SIG-M5 treated with dmso at 0.1 percent for 504 hours (cell line): Measurements from ENCODE around the gene LEKR1.

Experiments used
- DNase-seq: peaks from one replicate; lab custom pipeline; 2025; ENCODE audit not compliant: unreplicated experiment; lab: John Stamatoyannopoulos, UW

Gene LEKR1

GRCh38 chr3:157077565-157077991, 251.4 kb downstream of the LEKR1 start:
- no peak for DNase-seq

DNA sequence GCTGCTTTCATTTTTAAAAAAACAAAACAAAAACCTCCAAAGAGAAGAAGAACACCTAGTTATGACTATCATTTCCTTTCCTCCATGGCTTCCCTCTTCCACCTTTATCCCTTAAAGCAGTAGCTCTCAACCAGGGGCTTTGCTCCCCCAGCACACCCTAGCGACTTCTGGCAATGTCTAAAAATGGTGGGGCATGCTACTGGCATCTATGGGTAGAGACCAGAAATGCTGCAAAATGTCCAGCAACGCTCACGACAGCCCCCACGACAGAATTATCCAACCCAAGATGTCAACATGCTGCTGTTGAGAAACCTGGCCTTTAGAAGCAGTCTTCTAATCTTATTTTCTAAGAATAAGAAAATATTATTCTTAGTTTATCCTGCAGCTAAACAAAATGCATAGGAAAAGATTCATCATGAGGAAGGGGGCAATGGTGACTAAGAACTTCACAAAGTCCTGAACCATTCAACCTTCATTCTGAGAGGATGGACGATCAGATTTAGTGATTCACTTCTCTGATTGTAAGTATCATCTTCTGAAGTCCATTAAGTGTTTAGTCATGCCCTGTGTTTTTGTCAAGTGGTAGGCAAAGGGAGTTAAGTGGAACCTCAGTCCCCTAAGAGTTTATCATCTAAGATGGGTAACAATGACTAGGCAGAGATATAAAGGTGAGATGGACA, 252.1 kb downstream of the LEKR1 start:
- no peak for DNase-seq

DNA sequence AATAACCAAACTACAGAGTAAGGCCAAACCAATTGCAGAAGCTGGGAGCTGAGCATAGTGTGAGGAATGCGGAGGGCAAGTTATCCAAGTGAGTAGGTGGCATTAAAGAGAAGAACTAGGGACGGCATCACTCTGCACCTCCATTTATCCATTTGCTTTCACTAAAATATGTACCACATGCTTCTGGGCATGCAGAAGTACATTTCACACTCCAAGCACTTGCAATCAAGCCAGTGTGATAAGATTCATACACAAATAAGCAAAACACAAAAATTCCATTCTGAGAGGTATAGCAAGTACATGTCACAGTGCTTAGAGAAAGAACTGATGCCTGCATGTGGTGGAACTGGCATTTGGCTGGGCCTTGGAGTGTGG, 252.6 kb downstream of the LEKR1 start:
- no peak for DNase-seq

DNA sequence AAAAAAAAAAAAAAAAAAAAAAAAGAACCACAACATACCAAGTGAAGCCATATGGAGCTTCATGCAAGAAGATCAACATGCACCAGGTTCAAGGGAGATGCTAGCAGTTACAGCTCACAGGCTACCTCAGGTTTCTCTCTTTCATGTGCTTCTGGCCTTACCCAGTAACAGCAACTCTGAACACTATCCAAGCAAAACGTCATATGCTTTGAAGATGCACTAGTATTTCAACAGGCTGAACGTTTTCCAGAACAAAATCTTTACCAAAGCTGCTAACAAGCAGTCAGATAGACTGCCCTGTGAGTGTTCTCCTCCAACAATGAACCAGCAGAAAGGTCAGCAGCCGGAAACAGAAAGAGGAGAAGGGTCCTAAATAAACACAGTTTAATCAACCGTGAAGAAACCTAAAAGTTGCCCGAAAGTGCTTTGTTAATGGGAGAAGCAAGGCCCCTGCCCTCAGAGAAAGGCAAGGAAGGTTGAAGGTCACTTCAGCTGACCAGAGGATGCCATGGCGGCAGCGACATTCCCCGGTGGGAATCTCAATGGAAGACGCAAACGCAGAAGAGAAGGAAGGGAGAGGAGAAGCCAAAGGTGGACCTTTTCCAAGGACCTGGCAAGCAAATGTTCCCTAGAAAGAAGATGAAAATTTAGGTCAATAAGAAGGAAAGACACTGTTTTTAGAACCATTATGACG, 253.7 kb downstream of the LEKR1 start:
- DNase-seq: no peak

DNA sequence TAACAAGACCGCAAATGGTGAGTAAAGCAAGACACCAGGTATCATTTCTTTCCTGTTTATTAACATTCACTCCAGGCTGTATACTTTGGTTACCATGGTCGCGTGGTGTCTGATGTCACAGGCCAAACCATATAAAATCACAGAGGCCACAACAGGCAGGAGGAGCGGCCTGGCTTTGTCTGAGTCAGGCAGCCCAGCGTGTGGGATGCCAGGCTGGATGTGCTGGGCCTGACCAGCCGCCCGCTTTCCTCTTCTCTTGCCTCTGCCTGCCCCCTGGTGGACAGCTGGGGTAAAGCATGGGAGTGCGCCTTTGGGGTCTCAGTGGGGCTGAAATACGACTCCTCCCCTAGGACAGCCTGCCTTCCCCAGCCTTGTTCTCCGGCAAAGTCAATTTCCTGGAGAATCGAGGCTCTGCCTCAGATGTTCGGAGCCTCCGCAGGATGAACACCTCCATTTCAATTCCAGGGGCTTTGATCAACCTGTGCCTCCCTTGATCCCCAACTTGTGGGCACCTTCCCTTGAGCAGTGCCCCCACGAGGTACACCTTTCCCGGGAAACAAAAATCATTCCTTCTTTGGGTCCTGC, 255.6 kb downstream of the LEKR1 start:
- no peak for DNase-seq

DNA sequence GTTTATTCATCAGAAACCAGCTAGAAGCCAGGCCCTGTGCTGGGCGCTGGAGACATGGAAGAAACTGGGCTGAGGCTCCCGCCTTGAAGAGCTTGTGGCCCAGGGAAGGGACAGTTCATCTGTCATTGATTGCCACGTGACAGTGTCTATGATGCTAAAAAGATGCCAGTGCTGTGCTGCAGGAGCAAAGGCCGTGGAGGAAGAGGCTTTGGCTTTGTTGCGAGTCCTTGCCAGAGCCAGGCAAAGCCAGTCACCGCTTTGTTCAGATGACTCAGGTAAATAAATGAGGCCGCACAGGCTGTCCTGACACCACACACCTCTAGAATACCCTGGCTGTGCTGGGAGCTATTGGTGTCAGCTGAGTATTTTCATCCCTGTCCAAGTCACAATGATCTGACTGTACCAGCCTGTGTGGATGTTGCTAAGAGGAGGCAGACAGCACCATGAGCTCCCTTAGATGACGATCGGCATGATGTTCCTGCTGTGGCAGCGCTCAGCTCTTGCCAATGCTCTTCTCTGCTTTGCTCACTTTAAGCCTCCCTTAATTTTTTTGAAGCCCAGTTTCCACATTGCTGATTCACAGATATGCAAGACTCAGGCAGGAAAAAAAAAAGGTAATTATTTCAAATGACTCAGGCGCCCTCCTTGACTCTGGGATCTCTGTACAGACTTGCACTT, 256.3 kb downstream of the LEKR1 start:
- no peak for DNase-seq

DNA sequence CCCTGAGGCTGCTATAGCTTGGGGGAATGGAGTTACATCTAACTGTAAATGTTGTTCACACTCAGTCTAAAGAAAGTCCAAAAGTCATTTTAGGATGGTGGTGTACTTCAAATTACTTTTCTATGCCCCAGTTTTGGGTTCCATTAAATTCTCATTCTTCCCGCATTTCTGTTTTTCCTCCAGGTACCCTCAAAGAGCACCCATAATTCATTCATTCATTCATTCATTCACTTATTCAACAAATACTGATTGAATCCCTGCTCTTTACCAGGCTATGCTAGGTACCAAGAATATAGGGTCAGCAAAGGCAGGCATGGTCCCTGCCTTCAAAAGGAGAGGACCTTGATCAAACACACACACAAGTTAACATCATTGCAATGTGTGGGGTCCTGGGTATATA, 257.7 kb downstream of the LEKR1 start:
- no peak for DNase-seq

GRCh38 chr3:157086060-157086750, 260.1 kb downstream of the LEKR1 start:
- DNase-seq: no peak

DNA sequence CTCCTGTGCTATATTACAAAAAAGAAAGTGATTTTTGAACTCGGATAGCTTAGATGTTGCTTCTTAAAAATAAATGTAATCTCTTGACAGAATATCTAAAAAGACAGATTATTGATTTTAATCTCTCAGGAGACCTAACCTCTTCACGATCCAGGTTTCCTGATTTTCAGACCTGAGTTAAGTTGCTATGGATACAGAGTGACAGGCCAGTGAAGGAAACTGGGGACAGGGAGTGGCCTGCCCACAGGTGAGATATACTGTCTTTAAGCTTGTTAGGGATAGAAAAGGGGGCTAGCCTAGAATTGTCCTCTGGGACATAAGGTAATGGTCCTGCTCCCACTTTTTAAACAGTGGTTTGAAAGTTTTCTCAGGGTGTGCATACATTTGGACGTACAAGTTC, 260.6 kb downstream of the LEKR1 start:
- no peak for DNase-seq

DNA sequence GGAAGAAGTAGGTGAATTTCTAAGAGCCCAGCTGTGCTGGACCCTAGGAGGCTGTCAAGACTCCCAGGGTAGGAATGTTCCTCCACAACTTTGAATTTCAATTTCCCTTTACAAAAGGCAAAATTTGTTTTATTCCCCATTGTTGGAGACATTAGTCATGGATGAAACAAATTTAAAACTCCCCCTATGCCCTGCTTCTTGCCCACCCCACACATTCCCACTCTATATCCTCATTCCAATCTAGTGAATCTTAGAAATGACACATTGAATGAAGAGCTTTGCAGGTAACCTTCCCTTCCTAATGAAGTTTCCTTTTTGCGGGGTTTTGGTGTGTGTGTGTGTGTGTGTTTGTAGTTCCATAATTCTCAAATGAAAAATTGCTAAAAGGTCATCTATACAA, 261.2 kb downstream of the LEKR1 start:
- no peak for DNase-seq

- DNase-seq: no peak
Measured at GRCh38 chr3:157087780-157088600, 261.8 kb downstream of the LEKR1 start.

GRCh38 chr3:157088601-157089454, 262.7 kb downstream of the LEKR1 start:
- DNase-seq: no peak

DNA sequence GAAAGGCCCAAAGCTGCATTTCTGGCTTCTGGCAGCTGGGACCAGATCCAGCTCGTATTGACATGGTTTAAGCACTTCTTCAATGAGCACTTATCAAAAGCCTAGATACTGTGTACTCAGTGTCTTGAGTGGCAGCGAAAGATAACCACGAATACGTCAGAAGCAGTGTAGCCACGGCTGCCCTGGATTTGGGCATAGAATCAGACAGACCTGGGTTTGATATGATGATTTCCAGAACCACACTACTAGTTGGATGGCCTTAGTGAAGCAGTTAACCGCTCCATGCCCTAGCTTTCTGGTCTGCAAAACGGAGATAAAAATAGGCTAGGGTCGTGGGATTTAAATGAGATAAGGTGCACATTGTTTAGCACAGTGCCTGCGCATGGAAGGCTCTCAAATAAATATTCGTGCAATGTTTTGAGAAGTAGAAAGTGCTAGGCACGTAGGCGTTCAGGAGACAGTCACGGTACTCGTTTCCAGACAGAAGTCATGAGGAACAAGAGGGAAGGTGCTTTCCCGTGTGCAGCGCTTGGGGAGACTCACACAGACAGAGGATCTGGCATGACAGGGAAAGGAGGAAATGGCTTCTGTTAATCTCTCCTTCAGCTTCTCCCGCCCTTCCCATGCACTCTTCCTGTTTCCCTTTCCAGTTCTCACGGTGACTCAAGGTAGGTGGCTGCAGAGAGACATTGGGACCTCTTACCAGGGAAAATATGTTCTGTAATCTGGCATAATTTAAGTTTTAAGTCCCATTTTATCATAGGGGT, 263.5 kb downstream of the LEKR1 start:
- DNase-seq: no peak

GRCh38 chr3:157091083-157091833, 265.1 kb downstream of the LEKR1 start:
- DNase-seq: no peak

- no peak for DNase-seq
Measured at GRCh38 chr3:157092230-157092629, 266.1 kb downstream of the LEKR1 start.

DNA sequence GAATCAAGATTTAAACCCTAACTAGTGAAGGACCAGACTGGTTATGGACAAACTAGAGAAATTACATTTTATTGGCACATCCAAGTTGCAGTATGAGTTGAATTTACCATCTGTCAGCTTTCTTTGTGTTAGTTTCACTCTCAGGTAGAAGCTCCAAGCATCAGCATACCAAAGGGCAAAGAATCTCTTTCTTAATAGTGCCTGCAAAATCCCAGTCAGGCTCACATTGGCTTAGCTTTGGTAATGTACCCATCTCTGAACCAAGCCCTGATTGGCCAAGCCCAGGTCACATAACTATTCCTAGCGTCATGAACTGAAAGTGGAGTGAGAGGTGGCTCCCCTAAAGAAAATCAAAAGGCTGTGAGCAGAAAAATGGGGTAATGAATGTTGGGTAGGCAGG, 266.9 kb downstream of the LEKR1 start:
- DNase-seq: no peak

- no peak for DNase-seq
Measured at GRCh38 chr3:157094301-157094700, 268.1 kb downstream of the LEKR1 start.
